ENCODE measurements around the gene ROPN1.

The ROPN1 gene

GRCh38 chr3:123949641-123950040 is 42.3 kb downstream of the ROPN1 start:
- DNase-seq (ENCODE audit: low read depth in 3 of 3): no peak

GRCh38 chr3:123948449-123948848 is 43.5 kb downstream of the ROPN1 start:
- no peak for DNase-seq (ENCODE audit: low read depth in 3 of 3)

GRCh38 chr3:123947482-123947881 is 44.4 kb downstream of the ROPN1 start:
- DNase-seq (ENCODE audit: low read depth in 3 of 3): no peak

GRCh38 chr3:123941542-123941941 is 50.4 kb downstream of the ROPN1 start:
- DNase-seq (ENCODE audit: low read depth in 3 of 3): no peak

GRCh38 chr3:123941121-123941520 is 50.8 kb downstream of the ROPN1 start:
- no peak for DNase-seq (ENCODE audit: low read depth in 3 of 3)

- DNase-seq (ENCODE audit: low read depth in 3 of 3): no peak
Measured at GRCh38 chr3:123939706-123940105, 52.2 kb downstream of the ROPN1 start.

- DNase-seq (ENCODE audit: low read depth in 3 of 3): no peak
Measured at GRCh38 chr3:123936400-123936799, 55.5 kb downstream of the ROPN1 start.

GRCh38 chr3:123935830-123936229 is 56.1 kb downstream of the ROPN1 start:
- DNase-seq (ENCODE audit: low read depth in 3 of 3): no peak

GRCh38 chr3:123934250-123934649 is 57.7 kb downstream of the ROPN1 start:
- DNase-seq (ENCODE audit: low read depth in 3 of 3): no peak

- DNase-seq (ENCODE audit: low read depth in 3 of 3): no peak
Measured at GRCh38 chr3:123930445-123930844, 61.5 kb downstream of the ROPN1 start.

GRCh38 chr3:123929325-123929724 is 62.6 kb downstream of the ROPN1 start:
- DNase-seq (ENCODE audit: low read depth in 3 of 3): no peak

- DNase-seq (ENCODE audit: low read depth in 3 of 3): no peak
Measured at GRCh38 chr3:123926396-123926795, 65.5 kb downstream of the ROPN1 start.

GRCh38 chr3:123920868-123921267 is 71.1 kb downstream of the ROPN1 start:
- DNase-seq (ENCODE audit: low read depth in 3 of 3): no peak

- DNase-seq (ENCODE audit: low read depth in 3 of 3): no peak
Measured at GRCh38 chr3:123920383-123920782, 71.5 kb downstream of the ROPN1 start.

- DNase-seq (ENCODE audit: low read depth in 3 of 3): no peak
Measured at GRCh38 chr3:123919353-123919752, 72.6 kb downstream of the ROPN1 start.

Data from stimulated activated CD4-positive, alpha-beta T cell treated with anti-CD3 and anti-CD28 coated beads, TNF-alpha, amount 100 ng/mL, for 4 hours (primary cell).